OCI-LY3 (cell line): ENCODE data around the gene TNNC2.

Experiments used
- H2AFZ ChIP-seq: fragments of 200-600, 300-600 bp; shearing (Covaris generic); 2 replicates; pipeline ENCODE4 v1.6.0; 2014; ENCODE audit warnings: antibody characterized with exemption, low read depth, low read length
- H3K27ac ChIP-seq: fragments of 200-600, 300-600 bp; sonication (generic); 2 replicates; pipeline ENCODE4 v1.5.1; 2014; ENCODE audit warnings: mild to moderate bottlenecking, low read length, moderate library complexity, mixed read lengths
- H3K27me3 ChIP-seq: fragments of 200-600, 300-600 bp; sonication (generic); 2 replicates; pipeline ENCODE4 v1.6.1; 2014; ENCODE audit warnings: low read depth, low read length, mixed read lengths
- H3K36me3 ChIP-seq: fragments of 200-600, 300-600 bp; sonication (generic); replicated peaks from 2 replicates; pipeline ENCODE3; 2014; ENCODE audit warnings: low read depth, low read length, mixed read lengths
- H3K4me1 ChIP-seq: fragments of 300-600, 200-600 bp; sonication (generic); 2 replicates; pipeline ENCODE4 v1.6.1; 2014; ENCODE audit warnings: low read length, mixed read lengths
- H3K4me2 ChIP-seq: fragments of 200-600, 300-600 bp; sonication (generic); 2 replicates; pipeline ENCODE4 v1.6.1; 2014; ENCODE audit warnings: low read length, mixed read lengths
- H3K4me3 ChIP-seq: fragments of 300-600, 200-600 bp; sonication (generic); 2 replicates; pipeline ENCODE4 v1.5.1; 2014; ENCODE audit warnings: antibody characterized with exemption, mild to moderate bottlenecking, low read length, moderate library complexity
- H3K79me2 ChIP-seq: fragments of 300-600, 200-600 bp; shearing (Covaris generic); 2 replicates; pipeline ENCODE4 v1.6.1; 2014; ENCODE audit warnings: mild to moderate bottlenecking, low read length, mixed read lengths
- H3K9ac ChIP-seq: fragments of 300-600, 200-600 bp; shearing (Covaris generic); 2 replicates; pipeline ENCODE4 v1.6.0; 2014; ENCODE audit warnings: mild to moderate bottlenecking, low read length, moderate library complexity
- H3K9me3 ChIP-seq: fragments of 200-600, 300-600 bp; shearing (Covaris generic); 2 replicates; pipeline ENCODE4 v1.6.1; 2014; ENCODE audit warnings: low read length, mixed read lengths; ENCODE audit not compliant: insufficient read depth
- H4K20me1 ChIP-seq: fragments of 200-600, 300-600 bp; sonication (generic); 2 replicates; pipeline ENCODE4 v1.6.1; 2016; ENCODE audit warnings: low read length, mixed read lengths; ENCODE audit not compliant: insufficient read depth
- EZH2phosphoT487 ChIP-seq: fragments of 200-600 bp; shearing (Covaris generic); IDR thresholded peaks from 2 replicates; pipeline ENCODE4 v1.6.1; 2018; ENCODE audit warnings: antibody characterized with exemption, mixed run types, low read depth
- TF ChIP-seq, protein P1 (sequence below): fragments of 200-600, 300-600 bp; sonication (generic); IDR thresholded peaks from 2 replicates; pipeline ENCODE4 v1.5.1; 2014; ENCODE audit warnings: antibody characterized with exemption, low read length, low read depth

TNNC2 gene

DNA sequence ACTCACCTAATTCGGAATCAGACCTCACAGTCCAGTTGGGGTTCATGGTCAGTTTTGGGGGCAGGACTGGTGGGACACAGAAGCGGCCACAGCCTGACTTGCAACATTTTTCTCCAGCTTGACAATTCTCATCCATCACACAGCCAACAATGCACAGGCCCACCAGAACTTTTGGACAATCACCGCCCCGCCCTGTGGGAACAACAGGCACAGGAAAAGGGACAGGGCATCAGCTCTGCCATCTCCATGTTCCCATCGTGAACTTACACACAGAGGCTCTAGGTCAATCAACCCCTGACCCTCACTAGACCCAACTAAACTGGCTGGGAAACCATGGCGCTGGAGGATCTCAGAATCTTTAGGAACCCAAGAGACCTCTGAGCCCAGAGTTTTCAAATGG is 51.7 kb downstream of the TNNC2 start:
- no peaks in the 10 kb centered on the region for H3K79me2 ChIP-seq
- TF ChIP-seq, protein P1, sequence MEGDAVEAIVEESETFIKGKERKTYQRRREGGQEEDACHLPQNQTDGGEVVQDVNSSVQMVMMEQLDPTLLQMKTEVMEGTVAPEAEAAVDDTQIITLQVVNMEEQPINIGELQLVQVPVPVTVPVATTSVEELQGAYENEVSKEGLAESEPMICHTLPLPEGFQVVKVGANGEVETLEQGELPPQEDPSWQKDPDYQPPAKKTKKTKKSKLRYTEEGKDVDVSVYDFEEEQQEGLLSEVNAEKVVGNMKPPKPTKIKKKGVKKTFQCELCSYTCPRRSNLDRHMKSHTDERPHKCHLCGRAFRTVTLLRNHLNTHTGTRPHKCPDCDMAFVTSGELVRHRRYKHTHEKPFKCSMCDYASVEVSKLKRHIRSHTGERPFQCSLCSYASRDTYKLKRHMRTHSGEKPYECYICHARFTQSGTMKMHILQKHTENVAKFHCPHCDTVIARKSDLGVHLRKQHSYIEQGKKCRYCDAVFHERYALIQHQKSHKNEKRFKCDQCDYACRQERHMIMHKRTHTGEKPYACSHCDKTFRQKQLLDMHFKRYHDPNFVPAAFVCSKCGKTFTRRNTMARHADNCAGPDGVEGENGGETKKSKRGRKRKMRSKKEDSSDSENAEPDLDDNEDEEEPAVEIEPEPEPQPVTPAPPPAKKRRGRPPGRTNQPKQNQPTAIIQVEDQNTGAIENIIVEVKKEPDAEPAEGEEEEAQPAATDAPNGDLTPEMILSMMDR: no peak
- no peak for TF ChIP-seq EZH2phosphoT487
- no peak overlapping the region for H3K9ac ChIP-seq
- no peaks in the 10 kb centered on the region for H4K20me1 ChIP-seq
- H3K4me2 ChIP-seq: no peak overlapping the region
- no peaks in the 10 kb centered on the region for H3K9me3 ChIP-seq
- no peaks in the 10 kb centered on the region for H3K36me3 ChIP-seq
- peaks cover 40% of the 10 kb centered on the region for H3K27me3 ChIP-seq
- H3K4me3 ChIP-seq: no peak overlapping the region
- no peak overlapping the region for H3K27ac ChIP-seq
- H2AFZ ChIP-seq: no peak overlapping the region
- H3K4me1 ChIP-seq: peaks cover 8% of the 10 kb centered on the region; the same call in 1 of the 2 replicates

DNA sequence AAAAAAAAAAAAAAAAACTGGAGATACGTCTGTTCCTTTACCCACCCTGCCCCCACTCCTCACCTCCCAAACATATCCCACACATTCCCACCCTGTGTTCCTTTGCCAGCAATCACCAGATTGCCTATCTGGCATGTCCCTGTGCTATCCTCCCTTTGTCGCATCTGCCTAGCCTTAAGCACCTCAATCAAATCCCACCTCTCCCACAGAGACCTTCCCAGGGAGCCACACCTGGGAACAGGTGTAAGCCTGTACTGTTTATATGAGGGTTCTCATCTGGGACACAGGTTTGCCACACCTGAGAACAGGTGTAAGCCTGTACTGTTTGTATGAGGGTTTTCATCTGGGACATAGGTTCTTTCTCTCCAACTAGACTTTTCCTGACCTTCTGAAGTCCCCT is 52.2 kb downstream of the TNNC2 start:
- Histone ChIP-seq H3K4me1 (peaks cover 8% of the 10 kb centered on the region; the same call in 1 of the 2 replicates), H3K4me2 (no peak overlapping the region), H4K20me1 (no peaks in the 10 kb centered on the region), H3K9me3 (no peaks in the 10 kb centered on the region), H3K4me3 (no peak overlapping the region), H3K27me3 (peaks cover 40% of the 10 kb centered on the region), H3K27ac (no peak overlapping the region), H3K36me3 (no peaks in the 10 kb centered on the region), H3K79me2 (no peaks in the 10 kb centered on the region), H3K9ac (no peak overlapping the region), H2AFZ (no peak overlapping the region)
- TF ChIP-seq EZH2phosphoT487: no peak
- TF ChIP-seq, protein P1: no peak
